Activated naive CD8-positive, alpha-beta T cell treated with anti-CD3 and anti-CD28 coated beads, Interleukin-2, amount 50 U/mL, for 24 hours (primary cell): ENCODE results near the gene FAM131A.

Experiments used
- ATAC-seq: fragments of 150-1000 bp; cut with Tn5 transposase; one replicate; pipeline ENCODE4 v1.10.0; 2021
- DNase-seq: peaks from one replicate; pipeline ENCODE4 v3.0.0; 2021
- H3K27ac Mint-ChIP-seq: one replicate; pipeline ENCODE4 v1.8.0; 2021; ENCODE audit warnings: mild to moderate bottlenecking, mixed read lengths
- H3K27me3 Mint-ChIP-seq: one replicate; pipeline ENCODE4 v1.8.0; 2021; ENCODE audit warnings: mixed read lengths
- H3K36me3 Mint-ChIP-seq: one replicate; pipeline ENCODE4 v1.8.0; 2021; ENCODE audit warnings: low read depth, mixed read lengths
- H3K4me1 Mint-ChIP-seq: one replicate; pipeline ENCODE4 v1.8.0; 2021; ENCODE audit warnings: mixed read lengths
- H3K4me3 Mint-ChIP-seq: one replicate; pipeline ENCODE4 v1.8.0; 2021; ENCODE audit warnings: mild to moderate bottlenecking, moderate library complexity, mixed read lengths
- H3K9me3 Mint-ChIP-seq: one replicate; pipeline ENCODE4 v1.8.0; 2021; ENCODE audit warnings: mixed read lengths

FAM131A gene

DNA sequence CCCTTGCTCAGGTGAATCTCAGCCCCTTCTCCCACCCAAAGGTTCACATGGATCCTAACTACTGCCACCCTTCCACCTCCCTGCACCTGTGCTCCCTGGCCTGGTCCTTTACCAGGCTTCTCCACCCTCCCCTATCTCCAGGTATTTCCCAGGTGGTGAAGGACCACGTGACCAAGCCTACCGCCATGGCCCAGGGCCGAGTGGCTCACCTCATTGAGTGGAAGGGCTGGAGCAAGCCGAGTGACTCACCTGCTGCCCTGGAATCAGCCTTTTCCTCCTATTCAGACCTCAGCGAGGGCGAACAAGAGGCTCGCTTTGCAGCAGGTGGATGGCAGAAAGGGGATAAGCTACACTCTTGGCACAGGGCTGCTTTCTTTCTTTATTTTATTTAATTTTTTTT is 4.5 kb downstream of the FAM131A start:
- no peak for DNase-seq
- H3K4me3 Mint-ChIP-seq = no peak overlapping the region

DNA sequence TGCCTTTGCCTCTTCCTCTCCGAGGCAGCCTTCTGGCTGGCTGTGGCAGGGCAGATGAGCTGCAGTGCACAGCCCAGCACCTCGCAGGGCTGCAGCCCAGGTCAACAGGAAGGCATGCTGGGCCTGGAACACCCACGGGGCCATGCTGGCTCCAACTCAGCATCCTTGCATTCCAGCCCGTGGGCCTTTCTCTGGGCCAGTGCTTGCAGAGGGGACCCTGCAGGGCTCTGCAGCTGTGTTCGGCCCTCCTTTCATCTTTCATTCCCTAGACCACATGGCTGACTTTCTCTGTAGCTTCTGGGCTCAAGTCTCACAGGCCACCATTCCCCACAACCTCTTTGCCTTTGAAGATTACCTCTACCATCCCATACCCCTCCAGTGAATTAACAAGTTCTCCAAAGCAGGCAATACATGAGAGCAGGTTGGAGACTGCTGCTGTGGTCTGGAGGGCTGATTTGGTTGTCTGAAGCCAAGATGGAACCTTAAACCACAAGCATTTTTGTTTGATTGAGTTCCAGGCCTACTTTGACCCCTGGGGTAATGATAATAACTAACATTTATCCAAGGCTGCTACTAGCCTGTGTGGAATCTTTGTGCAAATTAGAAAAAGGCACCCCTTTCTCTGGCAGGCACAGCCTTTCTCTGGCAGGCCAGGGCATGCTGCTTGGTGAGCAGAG is 5.9 kb downstream of the FAM131A start:
- Mint-ChIP-seq H3K36me3 (no peaks in the 10 kb centered on the region), H3K4me1 (no peaks in the 10 kb centered on the region), H3K4me3 (no peak overlapping the region), H3K27me3 (no peaks in the 10 kb centered on the region), H3K9me3 (no peaks in the 10 kb centered on the region), H3K27ac (no peak overlapping the region)
- no peak for ATAC-seq
- DNase-seq = no peak

More for the DNA sequence above, 4.5 kb downstream of the FAM131A start:
- Mint-ChIP-seq H3K9me3 (no peaks in the 10 kb centered on the region), H3K27me3 (no peaks in the 10 kb centered on the region), H3K36me3 (peaks cover 5% of the 10 kb centered on the region), H3K4me1 (peaks cover 12% of the 10 kb centered on the region), H3K27ac (no peak overlapping the region)
- ATAC-seq = no peak

GRCh38 chr3:184344579-184345316 is 7.3 kb downstream of the FAM131A start:
- Mint-ChIP-seq H3K27me3 (no peaks in the 10 kb centered on the region), H3K4me1 (no peaks in the 10 kb centered on the region), H3K27ac (no peak overlapping the region), H3K36me3 (no peaks in the 10 kb centered on the region), H3K9me3 (no peaks in the 10 kb centered on the region), H3K4me3 (no peak overlapping the region)
- DNase-seq (no peak), ATAC-seq (no peak)

DNA sequence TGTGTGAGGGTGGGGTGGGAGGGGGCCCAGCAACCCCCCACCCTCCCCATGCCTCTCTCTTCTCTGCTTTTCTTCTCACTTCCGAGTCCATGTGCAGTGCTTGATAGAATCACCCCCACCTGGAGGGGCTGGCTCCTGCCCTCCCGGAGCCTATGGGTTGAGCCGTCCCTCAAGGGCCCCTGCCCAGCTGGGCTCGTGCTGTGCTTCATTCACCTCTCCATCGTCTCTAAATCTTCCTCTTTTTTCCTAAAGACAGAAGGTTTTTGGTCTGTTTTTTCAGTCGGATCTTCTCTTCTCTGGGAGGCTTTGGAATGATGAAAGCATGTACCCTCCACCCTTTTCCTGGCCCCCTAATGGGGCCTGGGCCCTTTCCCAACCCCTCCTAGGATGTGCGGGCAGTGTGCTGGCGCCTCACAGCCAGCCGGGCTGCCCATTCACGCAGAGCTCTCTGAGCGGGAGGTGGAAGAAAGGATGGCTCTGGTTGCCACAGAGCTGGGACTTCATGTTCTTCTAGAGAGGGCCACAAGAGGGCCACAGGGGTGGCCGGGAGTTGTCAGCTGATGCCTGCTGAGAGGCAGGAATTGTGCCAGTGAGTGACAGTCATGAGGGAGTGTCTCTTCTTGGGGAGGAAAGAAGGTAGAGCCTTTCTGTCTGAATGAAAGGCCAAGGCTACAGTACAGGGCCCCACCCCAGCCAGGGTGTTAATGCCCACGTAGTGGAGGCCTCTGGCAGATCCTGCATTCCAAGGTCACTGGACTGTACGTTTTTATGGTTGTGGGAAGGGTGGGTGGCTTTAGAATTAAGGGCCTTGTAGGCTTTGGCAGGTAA is 8.1 kb downstream of the FAM131A start:
- Mint-ChIP-seq H3K27ac (no peak overlapping the region), H3K4me3 (no peak overlapping the region), H3K9me3 (no peaks in the 10 kb centered on the region), H3K4me1 (no peaks in the 10 kb centered on the region), H3K27me3 (no peaks in the 10 kb centered on the region), H3K36me3 (no peaks in the 10 kb centered on the region)
- DNase-seq (no peak), ATAC-seq (peak; percentile 68)

DNA sequence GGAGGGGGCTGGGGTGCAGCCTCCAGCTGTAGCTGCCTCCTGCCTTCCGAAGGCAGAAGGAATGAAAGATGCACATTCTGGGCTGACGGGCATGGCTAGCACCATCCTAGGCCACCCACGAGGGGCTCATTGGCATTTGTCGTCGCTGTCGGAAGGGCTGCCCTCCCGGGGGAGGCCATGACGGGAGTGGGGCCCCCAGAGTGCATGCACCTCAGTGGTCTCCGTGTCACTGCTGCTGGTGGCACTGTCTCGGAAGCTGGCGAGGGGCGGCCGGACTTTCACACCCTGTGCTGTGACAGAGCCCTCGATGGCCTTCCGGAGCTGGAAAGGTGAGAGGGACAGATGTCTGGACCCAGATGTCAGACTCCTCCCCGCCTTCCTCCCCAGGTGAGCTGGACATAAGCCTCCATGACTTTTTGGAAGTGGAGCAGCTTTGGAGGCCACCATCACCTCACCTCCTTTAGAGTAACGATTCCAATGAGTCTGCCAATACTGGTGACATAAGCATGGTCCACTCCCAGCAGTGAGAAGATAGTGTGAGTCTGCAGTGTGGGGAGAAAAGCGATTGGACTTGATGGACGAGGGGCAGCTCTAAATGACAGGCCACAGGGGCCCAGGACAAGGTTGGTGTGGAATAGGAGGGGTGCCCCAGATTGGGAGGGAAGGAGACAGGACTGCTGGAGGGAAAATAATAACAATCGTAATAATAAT is 9.2 kb downstream of the FAM131A start:
- DNase-seq = no peak
- Mint-ChIP-seq H3K27me3 (no peaks in the 10 kb centered on the region), H3K27ac (no peak overlapping the region), H3K4me3 (no peak overlapping the region), H3K36me3 (no peaks in the 10 kb centered on the region), H3K4me1 (no peaks in the 10 kb centered on the region), H3K9me3 (no peaks in the 10 kb centered on the region)
- no peak for ATAC-seq

- Mint-ChIP-seq H3K9me3 (no peaks in the 10 kb centered on the region), H3K4me3 (no peak overlapping the region), H3K4me1 (no peaks in the 10 kb centered on the region), H3K27me3 (no peaks in the 10 kb centered on the region), H3K36me3 (no peaks in the 10 kb centered on the region), H3K27ac (no peak overlapping the region)
- DNase-seq (no peak), ATAC-seq (no peak)
These were observed 10.1 kb downstream of the FAM131A start for GRCh38 chr3:184347321-184348056.

GRCh38 chr3:184348057-184348382 is 10.6 kb downstream of the FAM131A start:
- Mint-ChIP-seq H3K27me3 (no peaks in the 10 kb centered on the region), H3K4me1 (no peaks in the 10 kb centered on the region), H3K36me3 (no peaks in the 10 kb centered on the region), H3K4me3 (no peak overlapping the region), H3K9me3 (no peaks in the 10 kb centered on the region), H3K27ac (no peak overlapping the region)
- ATAC-seq (no peak), DNase-seq (no peak)

GRCh38 chr3:184349563-184350470 is 12.4 kb downstream of the FAM131A start:
- H3K27ac Mint-ChIP-seq = no peak overlapping the region
- DNase-seq = no peak
- no peaks in the 10 kb centered on the region for H3K4me1 Mint-ChIP-seq
- H3K9me3 Mint-ChIP-seq = no peaks in the 10 kb centered on the region
- H3K4me3 Mint-ChIP-seq = no peak overlapping the region
- ATAC-seq = no peak
- no peaks in the 10 kb centered on the region for H3K27me3 Mint-ChIP-seq
- no peaks in the 10 kb centered on the region for H3K36me3 Mint-ChIP-seq

DNA sequence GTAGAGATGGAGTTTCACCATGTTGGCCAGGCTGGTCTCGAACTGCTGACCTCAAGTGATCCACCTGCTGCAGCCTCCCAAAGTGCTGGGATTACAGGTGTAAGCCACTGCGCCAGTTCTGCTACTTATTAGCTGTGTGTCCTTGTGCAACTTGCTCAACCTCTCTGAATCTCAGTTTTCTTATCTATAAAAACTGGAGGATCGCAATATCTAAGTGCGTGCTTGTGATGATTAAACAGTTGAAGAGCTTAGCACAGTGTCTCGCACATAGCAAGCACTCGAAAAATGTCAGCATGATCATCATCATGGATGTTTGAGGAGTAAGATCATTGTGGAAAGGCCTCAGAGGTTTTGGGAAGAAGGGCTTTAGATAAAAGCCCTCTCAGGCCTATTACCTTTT is 13.2 kb downstream of the FAM131A start:
- Mint-ChIP-seq H3K9me3 (no peaks in the 10 kb centered on the region), H3K27ac (no peak overlapping the region), H3K4me3 (no peak overlapping the region), H3K4me1 (no peaks in the 10 kb centered on the region), H3K36me3 (peaks cover 5% of the 10 kb centered on the region), H3K27me3 (no peaks in the 10 kb centered on the region)
- DNase-seq = no peak
- no peak for ATAC-seq

GRCh38 chr3:184351511-184352148 is 14.2 kb downstream of the FAM131A start:
- peaks cover 5% of the 10 kb centered on the region for H3K36me3 Mint-ChIP-seq
- no peaks in the 10 kb centered on the region for H3K27me3 Mint-ChIP-seq
- ATAC-seq (no peak), DNase-seq (no peak)
- no peaks in the 10 kb centered on the region for H3K4me1 Mint-ChIP-seq
- no peak overlapping the region for H3K4me3 Mint-ChIP-seq
- no peak overlapping the region for H3K27ac Mint-ChIP-seq
- no peaks in the 10 kb centered on the region for H3K9me3 Mint-ChIP-seq

GRCh38 chr3:184352149-184352785 is 14.9 kb downstream of the FAM131A start:
- H3K4me3 Mint-ChIP-seq = no peak overlapping the region
- no peaks in the 10 kb centered on the region for H3K27me3 Mint-ChIP-seq
- ATAC-seq (no peak), DNase-seq (no peak)
- H3K4me1 Mint-ChIP-seq = no peaks in the 10 kb centered on the region
- peaks cover 7% of the 10 kb centered on the region for H3K36me3 Mint-ChIP-seq
- no peaks in the 10 kb centered on the region for H3K9me3 Mint-ChIP-seq
- no peak overlapping the region for H3K27ac Mint-ChIP-seq

GRCh38 chr3:184352897-184353545 is 15.6 kb downstream of the FAM131A start:
- H3K27ac Mint-ChIP-seq = no peak overlapping the region
- no peaks in the 10 kb centered on the region for H3K4me1 Mint-ChIP-seq
- H3K4me3 Mint-ChIP-seq = no peak overlapping the region
- DNase-seq = no peak
- H3K27me3 Mint-ChIP-seq = no peaks in the 10 kb centered on the region
- ATAC-seq = no peak
- H3K36me3 Mint-ChIP-seq = peaks cover 7% of the 10 kb centered on the region
- H3K9me3 Mint-ChIP-seq = no peaks in the 10 kb centered on the region
